ENCODE measurements around the gene PROB1. TPM values are rescaled to one million over a fixed set of nuclear protein-coding genes. Genes with fewer than 3 reads are reported as not detected.

Gene PROB1
- total RNA-seq, 1 donor from 2014 or later, result 2.2 TPM

- TF ChIP-seq, protein P1, sequence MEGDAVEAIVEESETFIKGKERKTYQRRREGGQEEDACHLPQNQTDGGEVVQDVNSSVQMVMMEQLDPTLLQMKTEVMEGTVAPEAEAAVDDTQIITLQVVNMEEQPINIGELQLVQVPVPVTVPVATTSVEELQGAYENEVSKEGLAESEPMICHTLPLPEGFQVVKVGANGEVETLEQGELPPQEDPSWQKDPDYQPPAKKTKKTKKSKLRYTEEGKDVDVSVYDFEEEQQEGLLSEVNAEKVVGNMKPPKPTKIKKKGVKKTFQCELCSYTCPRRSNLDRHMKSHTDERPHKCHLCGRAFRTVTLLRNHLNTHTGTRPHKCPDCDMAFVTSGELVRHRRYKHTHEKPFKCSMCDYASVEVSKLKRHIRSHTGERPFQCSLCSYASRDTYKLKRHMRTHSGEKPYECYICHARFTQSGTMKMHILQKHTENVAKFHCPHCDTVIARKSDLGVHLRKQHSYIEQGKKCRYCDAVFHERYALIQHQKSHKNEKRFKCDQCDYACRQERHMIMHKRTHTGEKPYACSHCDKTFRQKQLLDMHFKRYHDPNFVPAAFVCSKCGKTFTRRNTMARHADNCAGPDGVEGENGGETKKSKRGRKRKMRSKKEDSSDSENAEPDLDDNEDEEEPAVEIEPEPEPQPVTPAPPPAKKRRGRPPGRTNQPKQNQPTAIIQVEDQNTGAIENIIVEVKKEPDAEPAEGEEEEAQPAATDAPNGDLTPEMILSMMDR (IDR thresholded peaks at IDR 0.05; ENCODE audit: unreplicated experiment), result no peak
- Mint-ChIP-seq H3K27me3 (no peaks in the 10 kb centered on the region), H3K27ac (no peak overlapping the region), H3K4me1 (ENCODE audit: low read depth) (no peaks in the 10 kb centered on the region), H3K36me3 (ENCODE audit: insufficient read depth) (peaks cover 7% of the 10 kb centered on the region), H3K9me3 (ENCODE audit: low read depth) (no peaks in the 10 kb centered on the region), H3K4me3 (ENCODE audit: low read depth) (no peak overlapping the region)
- no peak for DNase-seq (ENCODE audit: low spot score, unreplicated experiment)
Observed at GRCh38 chr5:139415869-139416268, 21.0 kb upstream of the PROB1 start.

DNA sequence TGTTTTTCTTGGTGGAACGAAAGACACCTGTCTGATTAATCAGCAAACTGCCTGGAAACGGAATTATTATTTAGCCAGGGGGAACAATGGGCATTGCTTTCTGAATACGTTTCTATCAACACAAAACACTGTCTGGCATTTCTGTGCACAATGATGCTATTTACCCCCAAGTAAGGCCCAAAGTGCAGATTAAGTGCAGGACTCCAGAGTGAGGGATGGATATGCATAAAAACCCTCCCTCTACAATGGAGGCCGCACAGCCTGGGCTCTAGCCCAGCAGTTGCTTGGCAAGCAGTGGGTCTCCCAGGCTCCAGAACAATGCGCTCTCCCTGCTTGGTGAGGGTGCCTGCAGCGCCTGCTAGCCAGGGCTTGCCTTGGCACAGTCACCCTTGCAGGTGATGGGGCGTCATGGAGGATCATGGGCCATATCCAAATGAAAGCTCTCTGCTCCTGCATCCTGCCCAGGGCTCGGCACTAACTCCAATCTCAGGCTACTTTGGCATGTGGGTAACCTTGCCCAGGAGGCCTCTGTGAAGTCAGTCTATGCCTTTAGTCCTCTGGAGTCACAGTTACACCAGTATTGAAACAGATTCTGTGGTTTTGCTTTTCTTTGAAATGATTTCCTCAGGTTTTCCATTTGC, 20.4 kb upstream of the PROB1 start:
- Mint-ChIP-seq H3K27me3 (no peaks in the 10 kb centered on the region), H3K4me1 (ENCODE audit: low read depth) (no peaks in the 10 kb centered on the region), H3K27ac (no peak overlapping the region), H3K36me3 (ENCODE audit: insufficient read depth) (peaks cover 6% of the 10 kb centered on the region), H3K4me3 (ENCODE audit: low read depth) (no peak overlapping the region), H3K9me3 (ENCODE audit: low read depth) (no peaks in the 10 kb centered on the region)
- no peak for DNase-seq (ENCODE audit: low spot score, unreplicated experiment)
- TF ChIP-seq, protein P1 (IDR thresholded peaks at IDR 0.05; ENCODE audit: unreplicated experiment), result no peak

DNA sequence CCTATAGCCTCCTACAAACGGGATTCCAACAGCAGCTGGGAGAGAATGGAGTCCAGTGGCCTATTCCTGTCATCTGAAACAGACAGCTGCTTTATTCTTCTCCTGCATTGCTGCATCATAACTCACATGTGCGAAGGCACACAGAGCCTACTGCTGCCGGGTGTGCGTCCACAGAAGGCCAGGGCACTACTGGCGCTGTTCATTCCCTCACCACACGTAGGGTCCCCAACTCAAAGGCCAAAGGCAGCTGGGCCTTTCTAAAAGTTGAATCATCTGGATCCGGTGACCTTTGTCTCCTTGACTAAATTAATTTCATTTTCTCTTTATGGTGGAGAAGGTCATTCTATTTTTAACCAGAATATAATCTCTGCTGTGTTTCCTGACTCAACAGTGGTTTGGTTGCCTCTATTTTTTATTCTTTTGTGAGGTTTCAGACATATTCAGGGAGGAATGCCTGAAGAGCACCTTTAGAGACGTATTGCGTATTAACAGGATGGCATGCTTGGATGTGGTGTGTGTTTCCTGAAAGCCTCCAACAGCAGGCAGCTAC, 19.8 kb upstream of the PROB1 start:
- no peaks in the 10 kb centered on the region for H3K27me3 Mint-ChIP-seq
- no peak overlapping the region for H3K27ac Mint-ChIP-seq
- TF ChIP-seq, protein P1 (IDR thresholded peaks at IDR 0.05; ENCODE audit: unreplicated experiment), result no peak
- H3K9me3 Mint-ChIP-seq (ENCODE audit: low read depth), result no peaks in the 10 kb centered on the region
- H3K4me1 Mint-ChIP-seq (ENCODE audit: low read depth), result no peaks in the 10 kb centered on the region
- peaks cover 5% of the 10 kb centered on the region for H3K36me3 Mint-ChIP-seq (ENCODE audit: insufficient read depth)
- no peak overlapping the region for H3K4me3 Mint-ChIP-seq (ENCODE audit: low read depth)
- no peak for DNase-seq (ENCODE audit: low spot score, unreplicated experiment)

GRCh38 chr5:139413963-139414362, 19.1 kb upstream of the PROB1 start:
- Mint-ChIP-seq H3K27ac (no peak overlapping the region), H3K9me3 (ENCODE audit: low read depth) (no peaks in the 10 kb centered on the region), H3K36me3 (ENCODE audit: insufficient read depth) (peaks cover 2% of the 10 kb centered on the region), H3K4me3 (ENCODE audit: low read depth) (no peak overlapping the region), H3K27me3 (no peaks in the 10 kb centered on the region), H3K4me1 (ENCODE audit: low read depth) (no peaks in the 10 kb centered on the region)
- TF ChIP-seq, protein P1 (IDR thresholded peaks at IDR 0.05; ENCODE audit: unreplicated experiment), result no peak
- no peak for DNase-seq (ENCODE audit: low spot score, unreplicated experiment)

GRCh38 chr5:139413153-139413552, 18.2 kb upstream of the PROB1 start:
- DNase-seq (ENCODE audit: low spot score, unreplicated experiment), result no peak

More at GRCh38 chr5:139413153-139413552, 18.2 kb upstream of the PROB1 start:
- Mint-ChIP-seq H3K27me3 (no peaks in the 10 kb centered on the region), H3K36me3 (ENCODE audit: insufficient read depth) (peaks cover 2% of the 10 kb centered on the region), H3K4me3 (ENCODE audit: low read depth) (no peak overlapping the region), H3K9me3 (ENCODE audit: low read depth) (no peaks in the 10 kb centered on the region), H3K4me1 (ENCODE audit: low read depth) (no peaks in the 10 kb centered on the region), H3K27ac (no peak overlapping the region)
- TF ChIP-seq, protein P1 (IDR thresholded peaks at IDR 0.05; ENCODE audit: unreplicated experiment), result no peak

All from progenitor cell of endocrine pancreas (in vitro differentiated cells).